ENCODE measurements around the gene UBA1. TPM values are rescaled to one million over a fixed set of nuclear protein-coding genes. Genes with fewer than 3 reads are reported as not detected.

The UBA1 gene
- total RNA-seq, 1 experiment from 2014 or later = 275 TPM

GRCh38 chrX:47222751-47223350 lies 29.2 kb downstream of the UBA1 start:
- ATAC-seq (no peak), DNase-seq (ENCODE audit: low read depth, low spot score) (no peak)
- Histone ChIP-seq H3K4me3 (replicated peaks in 1 of 2; ENCODE audit: low read depth in 1 of 2, low read length in 2 of 2) (no peak overlapping the region), H4K20me1 (ENCODE audit: insufficient read depth) (no peaks in the 10 kb centered on the region), H2AFZ (ENCODE audit: low read depth, low read length, poor library complexity, severe bottlenecking) (no peak overlapping the region), H3K9me3 (ENCODE audit: control insufficient read depth in 1 of 2, insufficient read depth in 1 of 2, low read depth in 1 of 2, low read length in 2 of 2) (no peaks in the 10 kb centered on the region), H3K79me2 (ENCODE audit: insufficient read depth, low read length) (peaks cover 49% of the 10 kb centered on the region), H3K4me1 (ENCODE audit: control insufficient read depth in 1 of 2, insufficient read depth in 2 of 2, low read length in 2 of 2) (peaks cover 0 to 12% of the 10 kb centered on the region in 2 experiments; a peak in 3 of 4 replicates), H3K27me3 (ENCODE audit: insufficient read depth, low read length) (no peaks in the 10 kb centered on the region), H3K9ac (ENCODE audit: low read length) (no peak overlapping the region), H3K9me2 (ENCODE audit: insufficient read depth) (no peaks in the 10 kb centered on the region), H3K27ac (ENCODE audit: low read depth, low read length) (no peak overlapping the region), H3K4me2 (ENCODE audit: low read length) (no peak overlapping the region), H3K36me3 (ENCODE audit: control insufficient read depth in 1 of 2, insufficient read depth in 2 of 2, low read length in 2 of 2) (peaks cover 12 to 23% of the 10 kb centered on the region in 2 experiments)
- POLR2A ChIA-PET = no interaction called here
- RAD21 ChIA-PET (ENCODE audit: low non-redundant PET in 1 of 2, low total read pairs in 2 of 2, uncharacterized antibody in 2 of 2, unreplicated experiment in 2 of 2) = interaction anchor here in 1 of 2 experiments (0.7 kb wide), 1 partner anchor 271 kb away, joined by 4 read pairs; no protein-coding TSS in a partner anchor
- CTCF ChIA-PET = no interaction called here
- TF ChIP-seq ZFX (IDR thresholded peaks at IDR 0.05) (no peak), ELF1 (IDR thresholded peaks at IDR 0.05; ENCODE audit: borderline replicate concordance, low read depth) (no peak)
- TF ChIP-seq, protein P1, sequence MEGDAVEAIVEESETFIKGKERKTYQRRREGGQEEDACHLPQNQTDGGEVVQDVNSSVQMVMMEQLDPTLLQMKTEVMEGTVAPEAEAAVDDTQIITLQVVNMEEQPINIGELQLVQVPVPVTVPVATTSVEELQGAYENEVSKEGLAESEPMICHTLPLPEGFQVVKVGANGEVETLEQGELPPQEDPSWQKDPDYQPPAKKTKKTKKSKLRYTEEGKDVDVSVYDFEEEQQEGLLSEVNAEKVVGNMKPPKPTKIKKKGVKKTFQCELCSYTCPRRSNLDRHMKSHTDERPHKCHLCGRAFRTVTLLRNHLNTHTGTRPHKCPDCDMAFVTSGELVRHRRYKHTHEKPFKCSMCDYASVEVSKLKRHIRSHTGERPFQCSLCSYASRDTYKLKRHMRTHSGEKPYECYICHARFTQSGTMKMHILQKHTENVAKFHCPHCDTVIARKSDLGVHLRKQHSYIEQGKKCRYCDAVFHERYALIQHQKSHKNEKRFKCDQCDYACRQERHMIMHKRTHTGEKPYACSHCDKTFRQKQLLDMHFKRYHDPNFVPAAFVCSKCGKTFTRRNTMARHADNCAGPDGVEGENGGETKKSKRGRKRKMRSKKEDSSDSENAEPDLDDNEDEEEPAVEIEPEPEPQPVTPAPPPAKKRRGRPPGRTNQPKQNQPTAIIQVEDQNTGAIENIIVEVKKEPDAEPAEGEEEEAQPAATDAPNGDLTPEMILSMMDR (IDR thresholded peaks at IDR 0.05 in 2 of 3, conservative IDR thresholded peaks at IDR 0.05 in 1 of 3; ENCODE audit: borderline replicate concordance in 1 of 3, insufficient read depth in 1 of 3, low read depth in 2 of 3, low read length in 2 of 3) = 0 out of 6 replicates have a peak, but pooled peaks of 1 of the 3 experiments have one; percentile 9
- intact Hi-C loops (cut with micrococcal nuclease) = no loop called here
- no TSS peak for BruUV-seq (replicated peaks)

DNA sequence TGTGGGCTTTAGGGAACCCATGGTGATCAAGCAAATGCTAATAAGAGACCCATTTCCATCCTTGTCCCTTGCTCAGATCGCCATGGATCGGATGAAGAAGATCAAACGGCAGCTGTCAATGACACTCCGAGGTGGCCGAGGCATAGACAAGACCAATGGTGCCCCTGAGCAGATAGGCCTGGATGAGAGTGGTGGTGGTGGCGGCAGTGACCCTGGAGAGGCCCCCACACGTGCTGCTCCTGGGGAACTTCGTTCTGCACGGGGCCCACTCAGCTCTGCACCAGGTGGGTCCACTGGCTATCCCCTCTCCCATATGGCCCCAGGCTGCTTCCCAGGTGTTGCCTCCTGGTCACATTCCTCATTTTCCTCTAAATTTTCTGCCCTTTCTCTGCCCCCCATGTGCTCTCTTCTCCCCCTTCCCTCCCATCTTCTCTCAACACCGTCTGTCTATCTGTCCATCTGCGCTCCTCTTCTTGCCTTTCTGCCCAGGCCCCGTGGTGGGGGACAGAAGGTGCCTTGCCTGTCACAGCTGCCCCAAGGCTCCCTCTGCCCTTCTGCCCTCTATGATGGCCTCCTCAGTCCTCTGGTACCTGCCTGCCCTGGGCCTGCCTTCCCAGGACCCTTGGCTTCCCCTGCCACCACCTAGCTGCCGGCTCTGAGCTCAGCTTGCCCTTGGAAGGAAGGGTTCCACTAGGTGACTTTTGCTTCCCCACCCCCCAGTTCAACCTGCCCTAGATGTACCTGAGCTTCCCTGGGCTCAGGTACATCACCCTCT lies 30.0 kb downstream of the UBA1 start:
- Histone ChIP-seq H4K20me1 (ENCODE audit: insufficient read depth) (no peaks in the 10 kb centered on the region), H3K4me2 (ENCODE audit: low read length) (no peak overlapping the region), H3K27ac (ENCODE audit: low read depth, low read length) (no peak overlapping the region), H2AFZ (ENCODE audit: low read depth, low read length, poor library complexity, severe bottlenecking) (no peak overlapping the region), H3K36me3 (ENCODE audit: control insufficient read depth in 1 of 2, insufficient read depth in 2 of 2, low read length in 2 of 2) (peaks cover 14 to 28% of the 10 kb centered on the region in 2 experiments), H3K9ac (ENCODE audit: low read length) (no peak overlapping the region), H3K9me3 (ENCODE audit: control insufficient read depth in 1 of 2, insufficient read depth in 1 of 2, low read depth in 1 of 2, low read length in 2 of 2) (no peaks in the 10 kb centered on the region), H3K79me2 (ENCODE audit: insufficient read depth, low read length) (peaks cover 48% of the 10 kb centered on the region), H3K4me3 (replicated peaks in 1 of 2; ENCODE audit: low read depth in 1 of 2, low read length in 2 of 2) (no peak overlapping the region), H3K9me2 (ENCODE audit: insufficient read depth) (no peaks in the 10 kb centered on the region), H3K4me1 (ENCODE audit: control insufficient read depth in 1 of 2, insufficient read depth in 2 of 2, low read length in 2 of 2) (peaks cover 0 to 12% of the 10 kb centered on the region in 2 experiments; a peak in 3 of 4 replicates), H3K27me3 (ENCODE audit: insufficient read depth, low read length) (no peaks in the 10 kb centered on the region)
- ChIA-PET RAD21 (ENCODE audit: low non-redundant PET in 1 of 2, low total read pairs in 2 of 2, uncharacterized antibody in 2 of 2, unreplicated experiment in 2 of 2) (no interaction called here), POLR2A (no interaction called here), CTCF (no interaction called here)
- BruUV-seq (replicated peaks) = no TSS peak
- ATAC-seq = no peak
- no peak for DNase-seq (ENCODE audit: low read depth, low spot score)
- intact Hi-C loops (cut with micrococcal nuclease) = no loop called here
- TF ChIP-seq EZH2phosphoT487 (IDR thresholded peaks at IDR 0.05; ENCODE audit: borderline replicate concordance) = no peak
- TF ChIP-seq SIN3A (IDR thresholded peaks at IDR 0.05; ENCODE audit: low read depth) = no peak
- TF ChIP-seq SRF (IDR thresholded peaks at IDR 0.05; ENCODE audit: low read depth) = no peak
- TF ChIP-seq CEBPB (IDR thresholded peaks at IDR 0.05; ENCODE audit: low read depth) = no peak
- TF ChIP-seq, protein P2, sequence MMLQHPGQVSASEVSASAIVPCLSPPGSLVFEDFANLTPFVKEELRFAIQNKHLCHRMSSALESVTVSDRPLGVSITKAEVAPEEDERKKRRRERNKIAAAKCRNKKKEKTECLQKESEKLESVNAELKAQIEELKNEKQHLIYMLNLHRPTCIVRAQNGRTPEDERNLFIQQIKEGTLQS (IDR thresholded peaks at IDR 0.05) = no peak
- no peak for TF ChIP-seq TCF7L2 (IDR thresholded peaks at IDR 0.05; ENCODE audit: borderline replicate concordance, extremely low read depth, insufficient read depth, insufficient read length)
- no peak for TF ChIP-seq SP1 (IDR thresholded peaks at IDR 0.05; ENCODE audit: low read depth)
- TF ChIP-seq ZBTB33 (IDR thresholded peaks at IDR 0.05; ENCODE audit: extremely low read depth, insufficient replicate concordance, low read length) = no peak
- no peak for TF ChIP-seq FOSL1 (IDR thresholded peaks at IDR 0.05; ENCODE audit: low read depth)
